Stomach (tissue), 4 donors: ENCODE data around the gene ZIC4.

Experiments
- CTCF ChIP-seq, 7 experiments: fragments of 450-650 bp in 4 of 7; fragments of 200-600 bp in 3 of 7; sonication (generic) in 3 of 7; IDR thresholded peaks; one replicate each; pipeline ENCODE4 v1.5.1; 2016 to 2019; ENCODE audit warnings: antibody characterized with exemption in 7 of 7, control low read depth in 2 of 7, mild to moderate bottlenecking in 1 of 7
- EP300 ChIP-seq: sonication (generic); formaldehyde crosslinking; IDR thresholded peaks from one replicate; pipeline ENCODE4 v1.6.1; 2017; ENCODE audit warnings: antibody characterized with exemption
- POLR2A ChIP-seq, 4 donors: fragments of 450-650 bp; IDR thresholded peaks; one replicate each; pipeline ENCODE4 v1.6.1; 2016; ENCODE audit warnings: antibody characterized with exemption in 4 of 4, control low read depth in 2 of 4, mild to moderate bottlenecking in 1 of 4, moderate library complexity in 1 of 4
- POLR2AphosphoS5 ChIP-seq, 3 donors: sonication (generic); formaldehyde crosslinking; IDR thresholded peaks; one replicate each; pipeline ENCODE4 v1.6.1; 2016; ENCODE audit warnings: antibody characterized with exemption in 3 of 3

GRCh38 chr3:147360051-147360439, 46.3 kb downstream of the ZIC4 start:
- TF ChIP-seq EP300 = no peak
- TF ChIP-seq CTCF (IDR thresholded peaks at IDR 0.05) = no peak
- TF ChIP-seq POLR2AphosphoS5 (IDR thresholded peaks at IDR 0.05) = no peak
- no peak for TF ChIP-seq POLR2A (IDR thresholded peaks at IDR 0.05)
